Anterior cingulate cortex (tissue), 58 donors: Measurements from ENCODE around the gene KCNN2.

Source experiments
- DNase-seq, 58 donors: peaks; one replicate each; lab custom pipeline; 2025; lab: John Stamatoyannopoulos, UW

The KCNN2 gene

GRCh38 chr5:114362197-114362976, 517 bp downstream of the KCNN2 start:
- peak in 20 of 58 donors; percentile 11 to 82 (median 55) for DNase-seq

- peak in 5 of 58 donors; percentile 5 to 44 (median 16) for DNase-seq
These were observed 1.3 kb downstream of the KCNN2 start for GRCh38 chr5:114362977-114363761.

- DNase-seq: no peak
These were observed 2.0 kb downstream of the KCNN2 start for GRCh38 chr5:114363837-114364236.

GRCh38 chr5:114367029-114367428, 5.2 kb downstream of the KCNN2 start:
- no peak for DNase-seq

- no peak for DNase-seq
These were observed 8.0 kb downstream of the KCNN2 start for GRCh38 chr5:114369680-114370417.

GRCh38 chr5:114377050-114377844, 15.4 kb downstream of the KCNN2 start:
- DNase-seq: no peak

GRCh38 chr5:114377946-114378345, 16.1 kb downstream of the KCNN2 start:
- DNase-seq: no peak

- no peak for DNase-seq
These were observed 18.9 kb downstream of the KCNN2 start for GRCh38 chr5:114380721-114381120.

GRCh38 chr5:114387433-114387832, 25.6 kb downstream of the KCNN2 start:
- DNase-seq: peak in 1 of 58 donors; percentile 26

GRCh38 chr5:114390431-114390830, 28.6 kb downstream of the KCNN2 start:
- no peak for DNase-seq

- DNase-seq: no peak
These were observed 29.5 kb downstream of the KCNN2 start for GRCh38 chr5:114391321-114391720.

GRCh38 chr5:114393159-114393558, 31.3 kb downstream of the KCNN2 start:
- DNase-seq: no peak

- no peak for DNase-seq
These were observed 40.3 kb downstream of the KCNN2 start for GRCh38 chr5:114402206-114402605.

- no peak for DNase-seq
These were observed 45.9 kb downstream of the KCNN2 start for GRCh38 chr5:114407783-114408182.

GRCh38 chr5:114408847-114409246, 47.0 kb downstream of the KCNN2 start:
- DNase-seq: no peak

- peak in 1 of 58 donors; percentile 8 for DNase-seq
These were observed 49.6 kb downstream of the KCNN2 start for GRCh38 chr5:114411380-114411931.

GRCh38 chr5:114412510-114413171, 50.8 kb downstream of the KCNN2 start:
- DNase-seq: no peak

- DNase-seq: peak in 1 of 58 donors; percentile 3
These were observed 53.9 kb downstream of the KCNN2 start for GRCh38 chr5:114415760-114416159.

- no peak for DNase-seq
These were observed 54.4 kb downstream of the KCNN2 start for GRCh38 chr5:114416254-114416653.
